Keratinocyte (primary cell): ENCODE data around the gene SCAF4. TPM values are rescaled to one million over a fixed set of nuclear protein-coding genes. Genes with fewer than 3 reads are reported as not detected.

Source experiments
- DNase-seq: peaks from one replicate; pipeline ENCODE4 v3.0.0-alpha.2; 2011; ENCODE audit warnings: low read depth, missing footprints, low spot score
- FAIRE-seq: peaks from 2 replicates; lab custom pipeline; 2011; peaks lifted over from hg19 to GRCh38; lab: Jason Lieb, UNC
- H2AFZ ChIP-seq: 2 replicates; pipeline ENCODE4 v1.6.0; 2012; ENCODE audit warnings: low read length, control low read depth, inconsistent platforms; ENCODE audit not compliant: control insufficient read depth
- H3K27ac ChIP-seq: 2 replicates; pipeline ENCODE4 v1.5.1; 2011; ENCODE audit warnings: low read length; ENCODE audit not compliant: control insufficient read depth, insufficient read depth
- H3K27me3 ChIP-seq: 3 replicates; pipeline ENCODE4 v1.6.0; 2011; ENCODE audit warnings: low read length; ENCODE audit not compliant: control insufficient read depth, insufficient read depth; ENCODE audit errors: extremely low read depth
- H3K36me3 ChIP-seq, 2 experiments: 2 replicates in 1 of 2; 3 replicates in 1 of 2; pipeline ENCODE4 v1.5.1; 2011; ENCODE audit warnings: low read length in 2 of 2, mild to moderate bottlenecking in 1 of 2; ENCODE audit not compliant: control insufficient read depth in 2 of 2, insufficient read depth in 2 of 2; ENCODE audit errors: extremely low read depth in 1 of 2
- H3K4me1 ChIP-seq: 3 replicates; pipeline ENCODE4 v1.5.1; 2011; ENCODE audit warnings: low read length; ENCODE audit not compliant: control insufficient read depth, insufficient read depth; ENCODE audit errors: extremely low read depth
- H3K4me2 ChIP-seq: 3 replicates; pipeline ENCODE4 v1.6.0; 2011; ENCODE audit warnings: low read depth, low read length; ENCODE audit not compliant: control insufficient read depth, insufficient read depth; ENCODE audit errors: extremely low read depth
- H3K4me3 ChIP-seq, 3 experiments: fragments of 200-600 bp in 1 of 3; sonication (generic) in 1 of 3; 2 replicates in 2 of 3; 3 replicates in 1 of 3; pipeline ENCODE4 v1.5.1; 2011 to 2016; ENCODE audit warnings: low read length in 3 of 3, mild to moderate bottlenecking in 3 of 3, control low read depth in 2 of 3, inconsistent platforms in 1 of 3, low read depth in 1 of 3, mixed read lengths in 1 of 3, mixed run types in 1 of 3, moderate library complexity in 1 of 3; ENCODE audit not compliant: control insufficient read depth in 2 of 3, insufficient read depth in 2 of 3; ENCODE audit errors: extremely low read depth in 1 of 3
- H3K79me2 ChIP-seq: 2 replicates; pipeline ENCODE4 v1.6.0; 2012; ENCODE audit warnings: low read length; ENCODE audit not compliant: control insufficient read depth, insufficient read depth
- H3K9ac ChIP-seq: 3 replicates; pipeline ENCODE4 v1.6.0; 2011; ENCODE audit warnings: low read length; ENCODE audit not compliant: control insufficient read depth, insufficient read depth; ENCODE audit errors: extremely low read depth
- H3K9me1 ChIP-seq: 3 replicates; pipeline ENCODE4 v1.6.0; 2011; ENCODE audit warnings: low read length; ENCODE audit not compliant: control insufficient read depth, insufficient read depth; ENCODE audit errors: extremely low read depth
- H3K9me3 ChIP-seq: 2 replicates; pipeline ENCODE4 v1.5.1; 2012; ENCODE audit warnings: low read depth, low read length; ENCODE audit not compliant: control insufficient read depth
- H4K20me1 ChIP-seq: 3 replicates; pipeline ENCODE4 v1.6.0; 2011; ENCODE audit warnings: low read length; ENCODE audit not compliant: control insufficient read depth, insufficient read depth; ENCODE audit errors: extremely low read depth
- EZH2 ChIP-seq: IDR thresholded peaks from one replicate; pipeline ENCODE4 v1.6.1; 2012; ENCODE audit warnings: inconsistent platforms, mild to moderate bottlenecking, low read length, moderate library complexity
- dilution Hi-C: fragments of 300-500 bp; cut with MboI; formaldehyde crosslinking; loops from one replicate; pipeline ENCODE4 v1.7.0; 2020; ENCODE audit warnings: low sequenced_read_pairs; ENCODE audit not compliant: extremely low pct_ligation_motif_present
- polyA plus RNA-seq, 5 experiments: library from polyadenylated mRNA; depleted of rRNA in 3 of 5; stranded (reverse) in 3 of 5; stranded (forward) in 1 of 5; unstranded in 1 of 5; fragments of >200 nt; gene quantifications; 1 replicate in 1 of 5; 2 replicates in 3 of 5; 3 replicates in 1 of 5; pipeline versions ENCODE4 v1.2.1 to v1.2.3, GENCODE V29; 2011 to 2012; ENCODE audit warnings: missing spikeins in 2 of 5, low read depth in 1 of 5, low replicate concordance in 1 of 5
- TF ChIP-seq, protein P1 (sequence below), 3 experiments: IDR thresholded peaks in 1 of 3; conservative IDR thresholded peaks in 1 of 3; optimal IDR thresholded peaks in 1 of 3; 2 replicates in 2 of 3; 3 replicates in 1 of 3; pipeline versions ENCODE3 to v1.5.1; 2011; ENCODE audit warnings: low read length in 3 of 3, mild to moderate bottlenecking in 3 of 3, moderate library complexity in 2 of 3, control low read depth in 1 of 3, inconsistent platforms in 1 of 3; ENCODE audit not compliant: insufficient read depth in 2 of 3; ENCODE audit errors: extremely low read depth in 1 of 3

The SCAF4 gene
- polyA plus RNA-seq, 1 donor (not counting 4 experiments of a cell fraction or from before 2014, with no cell fraction given), result 7.5 TPM

DNA sequence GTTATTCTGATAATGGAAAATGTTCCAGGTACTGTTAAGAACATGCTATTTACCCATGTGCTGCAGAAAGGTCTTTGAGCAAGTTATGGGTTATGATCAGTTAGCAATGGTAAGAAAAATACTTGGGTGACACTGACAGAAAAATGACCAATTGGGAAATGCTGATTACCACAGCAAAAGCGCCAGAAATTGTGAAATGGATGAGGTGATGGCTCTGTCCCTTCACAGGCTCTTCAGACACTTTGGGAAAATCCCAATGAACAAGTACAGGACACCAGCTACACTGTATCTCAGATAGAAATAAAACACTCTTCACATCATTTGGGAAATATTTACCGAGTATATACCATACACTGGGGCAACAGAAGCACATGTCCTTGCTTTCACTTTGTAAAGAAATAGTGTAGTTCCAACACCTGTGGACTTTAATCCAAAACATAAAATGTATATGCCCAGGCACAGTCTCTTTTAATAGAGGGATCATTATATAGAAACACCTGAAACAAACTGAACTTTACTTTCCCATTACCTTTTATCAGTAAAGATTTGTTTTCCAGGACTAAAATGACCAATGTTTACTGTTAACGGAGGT is 58.5 kb downstream of the SCAF4 start:
- Histone ChIP-seq H3K79me2 (no peaks in the 10 kb centered on the region), H2AFZ (no peak overlapping the region), H3K9me3 (no peaks in the 10 kb centered on the region), H3K9me1 (no peaks in the 10 kb centered on the region), H4K20me1 (no peaks in the 10 kb centered on the region), H3K36me3 (peaks cover 4 to 12% of the 10 kb centered on the region in 2 experiments), H3K4me1 (peaks cover 10% of the 10 kb centered on the region), H3K4me2 (no peak overlapping the region), H3K9ac (no peak overlapping the region), H3K4me3 (no peak overlapping the region), H3K27me3 (no peaks in the 10 kb centered on the region), H3K27ac (no peak overlapping the region)
- no peak for FAIRE-seq
- TF ChIP-seq EZH2, result no peak
- TF ChIP-seq, protein P1, sequence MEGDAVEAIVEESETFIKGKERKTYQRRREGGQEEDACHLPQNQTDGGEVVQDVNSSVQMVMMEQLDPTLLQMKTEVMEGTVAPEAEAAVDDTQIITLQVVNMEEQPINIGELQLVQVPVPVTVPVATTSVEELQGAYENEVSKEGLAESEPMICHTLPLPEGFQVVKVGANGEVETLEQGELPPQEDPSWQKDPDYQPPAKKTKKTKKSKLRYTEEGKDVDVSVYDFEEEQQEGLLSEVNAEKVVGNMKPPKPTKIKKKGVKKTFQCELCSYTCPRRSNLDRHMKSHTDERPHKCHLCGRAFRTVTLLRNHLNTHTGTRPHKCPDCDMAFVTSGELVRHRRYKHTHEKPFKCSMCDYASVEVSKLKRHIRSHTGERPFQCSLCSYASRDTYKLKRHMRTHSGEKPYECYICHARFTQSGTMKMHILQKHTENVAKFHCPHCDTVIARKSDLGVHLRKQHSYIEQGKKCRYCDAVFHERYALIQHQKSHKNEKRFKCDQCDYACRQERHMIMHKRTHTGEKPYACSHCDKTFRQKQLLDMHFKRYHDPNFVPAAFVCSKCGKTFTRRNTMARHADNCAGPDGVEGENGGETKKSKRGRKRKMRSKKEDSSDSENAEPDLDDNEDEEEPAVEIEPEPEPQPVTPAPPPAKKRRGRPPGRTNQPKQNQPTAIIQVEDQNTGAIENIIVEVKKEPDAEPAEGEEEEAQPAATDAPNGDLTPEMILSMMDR (optimal IDR thresholded peaks at IDR 0.05 in 1 of 3, IDR thresholded peaks at IDR 0.05 in 1 of 3, conservative IDR thresholded peaks at IDR 0.05 in 1 of 3; ENCODE audit: extremely low read depth in 1 of 3, insufficient read depth in 2 of 3, low read length in 3 of 3), result no peak
- no peak for DNase-seq
- dilution Hi-C loops, result no loop called here

- H2AFZ ChIP-seq, result no peak overlapping the region
- no peak overlapping the region for H3K4me3 ChIP-seq
- H3K4me2 ChIP-seq, result no peak overlapping the region
- dilution Hi-C loops, result no loop called here
- peaks cover 6 to 15% of the 10 kb centered on the region in 2 experiments for H3K36me3 ChIP-seq
- no peak overlapping the region for H3K9ac ChIP-seq
- H3K27ac ChIP-seq, result no peak overlapping the region
- FAIRE-seq (no peak), DNase-seq (no peak)
- H3K9me3 ChIP-seq, result no peaks in the 10 kb centered on the region
- H4K20me1 ChIP-seq, result no peaks in the 10 kb centered on the region
- peaks cover 24% of the 10 kb centered on the region for H3K4me1 ChIP-seq
- TF ChIP-seq EZH2, result no peak
- TF ChIP-seq, protein P1 (optimal IDR thresholded peaks at IDR 0.05 in 1 of 3, IDR thresholded peaks at IDR 0.05 in 1 of 3, conservative IDR thresholded peaks at IDR 0.05 in 1 of 3; ENCODE audit: extremely low read depth in 1 of 3, insufficient read depth in 2 of 3, low read length in 3 of 3), result no peak
- no peaks in the 10 kb centered on the region for H3K79me2 ChIP-seq
- no peaks in the 10 kb centered on the region for H3K27me3 ChIP-seq
- H3K9me1 ChIP-seq, result no peaks in the 10 kb centered on the region
These were observed 60.0 kb downstream of the SCAF4 start for GRCh38 chr21:31671931-31672330.
